Activated naive CD4-positive, alpha-beta T cell treated with anti-CD3 and anti-CD28 coated beads for 36 hours (primary cell): ENCODE data around the gene ATP6V0D1. TPM values are rescaled to one million over a fixed set of nuclear protein-coding genes. Genes with fewer than 3 reads are reported as not detected.
A peak's percentile ranks its signal among the peaks of the same experiment; 100 is the strongest.
"Not testable (repeated sequence)": the region's sequence is repeated elsewhere in the genome, so short reads cannot be mapped to it uniquely, and the experiment has no call there.

Source experiments
- CTCF ChIA-PET: fragments of 350-600 bp; sonication (Branson Sonifier 250); formaldehyde crosslinking; loops from one replicate; lab custom pipeline; 2021; ENCODE audit warnings: antibody characterized with exemption; lab: Charles Lee
- DNase-seq: peaks from one replicate; pipeline ENCODE4 v3.0.0-alpha.2; 2020
- H3K27ac Mint-ChIP-seq: one replicate; pipeline ENCODE4 v1.8.0; 2021; ENCODE audit warnings: mild to moderate bottlenecking, mixed read lengths
- H3K27me3 Mint-ChIP-seq: one replicate; pipeline ENCODE4 v1.8.0; 2021; ENCODE audit warnings: low read depth, mixed read lengths
- H3K36me3 Mint-ChIP-seq: one replicate; pipeline ENCODE4 v1.8.0; 2021; ENCODE audit warnings: low read depth, mixed read lengths
- H3K4me1 Mint-ChIP-seq: one replicate; pipeline ENCODE4 v1.8.0; 2021; ENCODE audit warnings: low read depth, mixed read lengths
- H3K4me3 Mint-ChIP-seq: one replicate; pipeline ENCODE4 v1.8.0; 2021; ENCODE audit warnings: mild to moderate bottlenecking, moderate library complexity, mixed read lengths
- H3K9me3 Mint-ChIP-seq: one replicate; pipeline ENCODE4 v1.8.0; 2021; ENCODE audit warnings: mixed read lengths
- intact Hi-C: fragments of 100-400 bp; cut with micrococcal nuclease; formaldehyde crosslinking; loops from one replicate; pipeline ENCODE4 v1.15.1; 2023
- total RNA-seq, 2 experiments: library from RNA; stranded (reverse); gene quantifications; one replicate each; pipeline ENCODE4 v1.2.3, GENCODE V29; 2021

Gene ATP6V0D1
- total RNA-seq, 2 experiments from 2014 or later: 11.9 to 15.3 TPM

DNA sequence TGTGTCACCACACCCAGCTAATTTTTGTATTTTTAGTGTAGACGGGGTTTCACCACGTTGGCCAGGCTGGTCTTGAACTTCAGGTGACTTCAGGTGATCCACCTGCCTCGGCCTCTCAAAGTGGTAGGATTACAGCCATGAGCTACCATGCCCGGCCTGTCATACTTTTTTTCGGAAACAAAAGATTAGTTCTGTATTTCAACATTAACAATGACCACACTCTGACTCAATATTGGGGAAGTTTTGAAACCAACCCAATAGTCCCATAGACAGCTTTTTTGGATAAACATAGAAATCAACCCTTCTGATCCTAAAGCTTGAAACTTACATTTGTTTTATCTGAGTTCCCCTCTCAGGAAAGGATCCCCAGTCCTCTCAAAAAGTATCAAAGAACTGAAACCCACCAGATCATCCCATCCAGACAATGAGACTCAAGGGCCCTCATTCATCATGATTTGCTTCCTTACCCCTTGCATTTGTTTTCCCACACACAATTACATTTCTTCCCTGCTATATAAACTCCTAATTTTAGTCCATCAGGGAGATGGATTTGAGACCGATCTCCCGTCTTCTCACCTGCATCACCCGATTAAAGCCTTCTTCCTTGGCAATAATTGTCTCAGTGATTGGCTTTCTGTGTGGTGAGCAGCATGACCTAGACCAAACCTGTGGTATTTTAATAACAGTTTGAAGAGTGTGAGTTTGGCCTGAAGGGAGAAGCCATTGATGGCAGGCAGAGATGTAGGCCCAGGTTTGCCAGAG is 9.6 kb upstream of the ATP6V0D1 start:
- peaks cover 14% of the 10 kb centered on the region for H3K4me1 Mint-ChIP-seq
- no peak overlapping the region for H3K4me3 Mint-ChIP-seq
- H3K36me3 Mint-ChIP-seq: peaks cover 3% of the 10 kb centered on the region
- H3K27me3 Mint-ChIP-seq: no peaks in the 10 kb centered on the region
- CTCF ChIA-PET: interaction anchor here (0.7 to 11.9 kb wide), 7 partner anchors 9 to 177 kb away, joined by 3 to 195 read pairs (median 4); partner anchors contain the start of gene ATP6V0D1
- no peak for DNase-seq
- peak overlapping the region; percentile 34 for H3K27ac Mint-ChIP-seq
- H3K9me3 Mint-ChIP-seq: no peaks in the 10 kb centered on the region
- intact Hi-C loops: no loop called here

DNA sequence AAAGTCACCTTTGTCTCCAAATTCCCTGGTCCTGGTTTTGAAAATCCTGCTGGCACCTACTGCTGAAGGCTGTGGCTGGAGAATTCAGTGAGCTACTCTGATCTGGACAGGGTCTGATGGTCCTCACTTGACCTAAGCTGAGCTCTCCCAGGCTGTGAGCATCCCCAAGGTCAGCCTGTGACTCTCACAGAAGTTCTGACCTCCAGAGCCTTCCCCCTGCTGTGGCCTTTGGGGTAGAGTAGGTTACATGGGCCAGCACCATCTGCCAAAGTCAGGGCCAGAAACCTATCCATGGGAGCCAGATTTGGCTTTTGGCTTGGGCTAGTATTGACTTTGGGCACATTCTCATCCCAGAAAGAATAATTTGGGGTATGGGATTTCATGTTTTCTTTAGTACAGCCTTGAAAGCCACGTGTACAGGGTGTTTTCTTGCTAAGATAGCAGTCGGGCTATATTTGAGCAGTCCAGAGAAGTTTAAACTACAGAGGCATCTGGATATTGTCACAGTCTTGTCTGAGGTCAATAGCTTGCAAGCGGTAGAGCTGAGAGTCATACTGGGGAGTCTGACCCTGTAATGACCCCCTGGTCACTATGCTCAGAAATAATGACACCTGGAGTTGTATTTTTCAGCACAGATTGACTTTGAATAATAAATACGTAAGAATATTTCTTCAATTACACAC is 8.6 kb upstream of the ATP6V0D1 start:
- CTCF ChIA-PET: interaction anchor here (1.4 to 11.9 kb wide), 5 partner anchors 8 to 178 kb away, joined by 3 to 195 read pairs (median 27); partner anchors contain the start of gene ATP6V0D1
- H3K36me3 Mint-ChIP-seq: peaks cover 6% of the 10 kb centered on the region
- H3K27ac Mint-ChIP-seq: peak overlapping the region; percentile 70
- DNase-seq: no peak
- H3K4me3 Mint-ChIP-seq: no peak overlapping the region
- no peaks in the 10 kb centered on the region for H3K27me3 Mint-ChIP-seq
- no peaks in the 10 kb centered on the region for H3K9me3 Mint-ChIP-seq
- H3K4me1 Mint-ChIP-seq: peaks cover 12% of the 10 kb centered on the region
- intact Hi-C loops: no loop called here

DNA sequence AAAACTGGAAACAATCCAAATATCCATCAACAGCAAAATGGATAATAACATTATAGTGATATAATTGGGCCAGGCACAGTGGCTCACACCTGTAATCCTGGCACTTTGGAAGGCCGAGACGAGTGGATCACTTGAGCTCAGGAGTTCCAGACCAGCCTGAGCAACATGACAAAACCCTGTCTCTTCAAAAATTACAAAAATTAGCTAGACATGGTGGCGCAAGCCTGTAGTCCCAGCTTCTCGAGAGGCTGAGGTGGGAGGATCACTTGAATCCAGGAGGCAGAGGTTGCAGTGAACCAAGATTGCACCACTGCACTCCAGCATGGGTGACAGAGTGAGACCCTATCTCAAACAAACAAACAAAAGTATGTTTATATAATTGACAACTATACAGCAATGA is 6.6 kb upstream of the ATP6V0D1 start:
- DNase-seq, H3K4me3 Mint-ChIP-seq, H3K27ac Mint-ChIP-seq, H3K36me3 Mint-ChIP-seq, H3K9me3 Mint-ChIP-seq, intact Hi-C loops, H3K27me3 Mint-ChIP-seq: not testable (repeated sequence)
- CTCF ChIA-PET: interaction anchor here (1.4 to 11.9 kb wide), 3 partner anchors 26 to 60 kb away, joined by 3 to 195 read pairs (median 60); no protein-coding TSS in a partner anchor
- peaks cover 22% of the 10 kb centered on the region for H3K4me1 Mint-ChIP-seq

DNA sequence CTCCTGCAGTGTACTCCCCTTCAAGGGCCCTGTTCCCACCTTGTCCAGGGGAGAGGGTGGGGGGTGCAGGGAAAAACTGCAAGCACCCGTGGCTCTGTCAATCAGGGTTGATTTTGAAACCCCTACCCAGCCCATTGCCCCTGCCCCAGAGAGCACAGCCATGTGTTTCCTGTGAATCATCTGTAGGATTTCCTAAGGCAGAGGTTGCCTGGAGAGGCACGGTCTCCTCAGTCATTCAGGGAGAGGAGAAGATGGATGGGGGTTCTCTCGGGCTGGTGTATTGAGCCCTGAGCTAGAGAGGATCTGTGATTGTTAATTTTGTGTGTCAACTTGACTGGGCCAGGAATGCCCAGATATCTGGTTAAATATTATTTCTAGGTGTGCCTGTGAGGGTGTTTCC is 5.8 kb upstream of the ATP6V0D1 start:
- Mint-ChIP-seq H3K27ac (peak overlapping the region; percentile 30), H3K27me3 (no peaks in the 10 kb centered on the region), H3K4me1 (peaks cover 28% of the 10 kb centered on the region), H3K36me3 (peaks cover 9% of the 10 kb centered on the region), H3K4me3 (no peak overlapping the region), H3K9me3 (no peaks in the 10 kb centered on the region)
- CTCF ChIA-PET: interaction anchor here (2.9 to 8.1 kb wide), 2 partner anchors 27 to 35 kb away, joined by 24 to 60 read pairs; no protein-coding TSS in a partner anchor
- DNase-seq: no peak
- intact Hi-C loops: no loop called here

DNA sequence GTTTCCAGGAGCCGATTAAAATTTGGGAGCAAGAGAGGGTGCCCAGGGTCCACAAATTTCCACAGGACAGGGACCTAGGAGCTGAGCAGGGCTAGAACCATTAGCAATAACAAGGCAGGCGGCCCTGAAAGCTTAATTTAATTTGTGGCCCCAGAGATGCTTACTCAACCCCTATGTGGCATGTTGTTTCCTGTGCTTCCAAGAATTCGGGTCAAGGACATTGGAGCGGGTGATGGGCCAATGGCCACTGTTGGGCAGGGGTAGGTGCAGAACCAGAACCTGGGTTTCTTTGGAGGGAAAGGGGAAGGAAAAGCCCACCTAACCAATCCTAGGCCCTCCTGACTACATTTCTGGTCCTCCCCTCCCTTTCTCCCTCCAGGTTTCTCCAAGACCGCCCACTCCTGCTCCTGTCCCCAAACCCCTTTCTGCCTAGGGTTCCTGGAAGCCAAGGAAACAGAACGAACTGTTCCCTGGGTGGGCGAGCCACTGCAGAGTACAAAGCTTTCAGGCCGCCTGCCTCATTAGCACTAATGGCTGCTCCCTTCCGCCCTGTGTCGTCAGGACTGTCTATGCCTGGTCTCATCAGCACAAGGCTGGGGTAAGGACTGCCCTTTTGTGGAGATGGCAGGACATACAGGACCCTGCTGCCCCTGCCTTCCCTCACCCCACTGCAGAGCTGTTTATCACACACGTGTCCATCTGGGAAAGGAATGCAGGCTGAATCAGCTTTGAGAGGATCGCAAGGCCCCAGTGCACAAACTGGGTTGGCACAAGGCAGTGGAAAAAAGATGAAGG is 3.0 kb upstream of the ATP6V0D1 start:
- DNase-seq: no peak
- H3K27ac Mint-ChIP-seq: peak overlapping the region; percentile 30
- no peaks in the 10 kb centered on the region for H3K27me3 Mint-ChIP-seq
- peaks cover 33% of the 10 kb centered on the region for H3K4me1 Mint-ChIP-seq
- H3K36me3 Mint-ChIP-seq: peaks cover 9% of the 10 kb centered on the region
- intact Hi-C loops: no loop called here
- CTCF ChIA-PET: interaction anchor here (0.5 to 3.4 kb wide), 5 partner anchors 10 to 312 kb away, joined by 3 to 24 read pairs (median 6); no protein-coding TSS in a partner anchor
- no peak overlapping the region for H3K4me3 Mint-ChIP-seq
- no peaks in the 10 kb centered on the region for H3K9me3 Mint-ChIP-seq

DNA sequence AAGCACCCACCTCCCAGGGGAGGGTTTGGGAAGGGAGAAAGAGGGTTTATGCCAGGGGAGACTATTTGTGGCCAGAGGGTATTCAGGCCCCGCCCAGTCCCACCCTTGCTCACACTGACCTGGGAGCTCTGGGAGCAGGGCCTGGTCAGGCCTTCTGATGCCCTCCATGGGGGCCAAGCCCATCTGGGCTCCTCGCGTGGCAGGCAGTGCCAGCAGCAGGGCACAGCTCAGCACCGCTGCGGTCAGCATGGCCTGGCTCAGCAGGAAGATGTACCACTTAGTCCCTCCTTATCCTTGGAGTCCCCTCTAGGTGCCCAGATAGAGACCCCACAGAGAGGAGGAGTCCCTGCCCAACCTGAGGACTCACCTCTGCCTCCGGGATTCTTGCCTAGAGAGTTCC is 2.2 kb upstream of the ATP6V0D1 start, which contains the start of gene AGRP:
Gene AGRP (minus strand): TSS at position 398 of the 400 bp plus-strand sequence. CDS start 149 bp downstream, at position 249.
- Mint-ChIP-seq H3K27me3 (no peaks in the 10 kb centered on the region), H3K4me1 (peaks cover 34% of the 10 kb centered on the region), H3K36me3 (peaks cover 9% of the 10 kb centered on the region), H3K9me3 (no peaks in the 10 kb centered on the region), H3K4me3 (peak within 1 kb of the TSS; percentile 100), H3K27ac (peak within 1 kb of the TSS; percentile 99)
- intact Hi-C loops: no loop called here
- CTCF ChIA-PET: interaction anchor here (0.5 to 3.4 kb wide), 4 partner anchors 8 to 49 kb away, joined by 3 to 27 read pairs (median 10); no protein-coding TSS in a partner anchor
- DNase-seq: no peak

DNA sequence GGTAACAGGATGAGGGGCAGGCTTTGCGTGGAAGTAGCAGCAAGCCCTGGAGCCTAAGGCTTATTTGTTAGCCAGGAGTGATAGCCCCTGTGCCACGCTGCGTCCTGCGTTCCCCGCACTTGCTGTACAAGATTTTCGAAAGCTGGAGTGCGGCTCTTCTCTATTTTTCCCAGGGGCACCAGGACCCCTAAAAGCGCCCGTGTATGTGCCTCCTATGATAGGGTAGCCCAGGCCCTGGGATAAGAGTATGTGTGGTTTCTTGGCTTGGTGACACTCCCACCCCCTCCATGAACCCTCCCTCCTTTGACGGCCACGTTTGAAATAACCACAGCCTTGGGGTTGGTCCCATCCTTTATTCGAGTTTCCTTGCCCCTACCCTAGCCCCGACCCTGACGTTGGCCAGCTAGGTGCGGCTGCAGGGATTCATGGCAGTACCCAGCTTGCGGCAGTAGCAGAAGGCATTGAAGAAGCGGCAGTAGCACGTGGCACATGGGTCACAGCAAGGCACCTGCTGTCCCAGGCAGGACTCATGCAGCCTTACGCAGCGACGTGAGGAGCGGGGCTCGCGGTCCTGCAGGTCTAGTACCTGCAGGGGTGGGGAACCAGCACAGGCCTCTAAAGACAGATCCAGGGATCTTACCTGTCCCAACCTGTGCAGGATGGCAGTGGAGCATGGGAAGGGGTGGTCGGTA is 1.4 kb upstream of the ATP6V0D1 start:
- peaks cover 34% of the 10 kb centered on the region for H3K4me1 Mint-ChIP-seq
- no peak for DNase-seq

GRCh38 chr16:67481561-67482232 is 740 bp upstream of the ATP6V0D1 start:
- peak; percentile 72 for DNase-seq
- peaks cover 10% of the 10 kb centered on the region for H3K36me3 Mint-ChIP-seq
- no peaks in the 10 kb centered on the region for H3K27me3 Mint-ChIP-seq
- H3K27ac Mint-ChIP-seq: peak overlapping the region; percentile 99
- no peaks in the 10 kb centered on the region for H3K9me3 Mint-ChIP-seq
- peak overlapping the region; percentile 100 for H3K4me3 Mint-ChIP-seq
- intact Hi-C loops: loop anchor here (1.0 kb wide), 13 partner anchors 13 to 487 kb away; partner anchors contain the start of genes ACD, CARMIL2, CTCF and GFOD2
- CTCF ChIA-PET: interaction anchor here (0.7 to 3.4 kb wide), 23 partner anchors 9 to 464 kb away, joined by 3 to 69 read pairs (median 4); no protein-coding TSS in a partner anchor
- peaks cover 36% of the 10 kb centered on the region for H3K4me1 Mint-ChIP-seq

More for the DNA sequence above, 1.4 kb upstream of the ATP6V0D1 start:
- peak overlapping the region; percentile 100 for H3K4me3 Mint-ChIP-seq
- no peaks in the 10 kb centered on the region for H3K27me3 Mint-ChIP-seq
- H3K9me3 Mint-ChIP-seq: no peaks in the 10 kb centered on the region
- intact Hi-C loops: no loop called here
- peaks cover 11% of the 10 kb centered on the region for H3K36me3 Mint-ChIP-seq
- CTCF ChIA-PET: interaction anchor here (1.0 to 3.4 kb wide), 9 partner anchors 8 to 109 kb away, joined by 3 to 69 read pairs (median 10); no protein-coding TSS in a partner anchor
- H3K27ac Mint-ChIP-seq: peak overlapping the region; percentile 99

DNA sequence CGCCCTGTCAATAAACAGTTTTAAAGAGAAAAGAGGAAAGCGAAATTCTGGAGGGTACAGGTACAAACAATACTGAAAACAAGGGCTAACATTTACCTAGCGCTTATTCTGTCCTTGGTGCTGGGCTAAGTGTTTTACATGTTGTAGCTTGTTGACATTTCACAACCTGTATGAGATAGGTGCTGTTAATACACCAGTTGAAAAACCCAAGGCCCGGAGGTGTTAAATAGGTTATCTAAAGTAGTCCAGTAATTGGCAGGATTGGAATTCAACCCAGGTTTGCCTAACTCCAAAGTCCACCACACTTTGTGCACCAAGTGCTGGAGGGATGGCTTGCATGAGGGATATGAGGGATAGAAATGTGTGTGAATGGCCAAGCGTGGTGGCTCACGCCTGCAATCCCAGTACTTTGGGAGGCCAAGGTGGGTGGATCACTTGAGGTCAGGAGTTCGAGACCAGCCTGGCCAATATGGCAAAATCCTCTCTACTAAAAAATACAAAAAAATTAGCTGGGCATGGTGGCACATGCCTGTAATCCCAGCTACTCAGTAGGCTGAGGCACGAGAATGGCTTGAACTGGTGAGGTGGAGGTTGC is 2.9 kb downstream of the ATP6V0D1 start:
- Mint-ChIP-seq H3K27ac (no peak overlapping the region), H3K4me1 (peaks cover 47% of the 10 kb centered on the region), H3K36me3 (peaks cover 2% of the 10 kb centered on the region), H3K27me3 (no peaks in the 10 kb centered on the region), H3K9me3 (no peaks in the 10 kb centered on the region), H3K4me3 (no peak overlapping the region)
- intact Hi-C loops: no loop called here
- CTCF ChIA-PET: interaction anchor here (2.1 kb wide), 1 partner anchor 43 kb away, joined by 7 read pairs; no protein-coding TSS in a partner anchor
- no peak for DNase-seq

DNA sequence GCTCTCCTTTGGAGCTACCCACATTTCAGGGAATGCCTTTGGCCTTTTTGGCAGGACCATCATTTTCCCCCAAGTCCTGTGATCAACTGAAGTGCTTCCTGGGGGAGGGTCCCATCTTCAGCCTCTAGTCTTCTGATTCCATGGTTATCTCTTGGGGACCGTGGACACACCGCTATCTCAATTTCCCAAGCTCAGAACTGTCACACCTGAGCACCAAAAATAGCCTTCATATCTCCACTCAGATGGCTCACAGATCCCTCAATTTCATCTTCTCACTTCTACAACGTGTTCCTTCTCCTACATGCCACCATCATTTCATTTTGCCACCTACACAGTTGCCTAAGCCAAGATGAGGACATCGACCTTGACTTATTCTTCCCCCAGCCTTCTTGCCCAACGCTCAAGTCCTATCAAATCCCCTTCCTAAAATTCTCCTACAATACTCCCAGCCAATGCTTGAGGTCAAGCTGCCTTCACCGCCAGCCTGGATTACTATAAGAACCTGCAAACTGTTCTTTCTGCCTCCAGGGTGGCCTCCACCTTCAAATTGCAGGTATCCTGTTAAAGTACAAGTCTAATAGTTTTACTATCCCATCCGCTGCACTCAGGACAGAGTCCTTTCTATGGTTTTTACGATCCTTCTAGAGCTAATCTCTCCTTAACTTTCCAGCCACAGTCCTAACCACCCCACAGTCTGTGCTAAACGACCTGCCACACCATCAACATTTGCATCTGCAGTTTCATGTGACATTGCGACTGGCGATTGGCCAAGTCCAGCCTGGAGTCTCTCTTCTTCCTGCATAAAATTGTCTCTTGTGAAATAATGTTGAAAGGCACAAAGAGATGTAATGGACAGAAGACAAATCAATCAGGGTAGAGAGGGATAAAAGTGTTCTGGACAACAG is 6.2 kb downstream of the ATP6V0D1 start:
- H3K4me3 Mint-ChIP-seq: no peak overlapping the region
- H3K36me3 Mint-ChIP-seq: peaks cover 2% of the 10 kb centered on the region
- H3K27me3 Mint-ChIP-seq: no peaks in the 10 kb centered on the region
- no peak for DNase-seq
- CTCF ChIA-PET: interaction anchor here (1.0 to 2.6 kb wide), 3 partner anchors 8 to 47 kb away, joined by 3 to 10 read pairs (median 7); no protein-coding TSS in a partner anchor
- H3K9me3 Mint-ChIP-seq: no peaks in the 10 kb centered on the region
- intact Hi-C loops: no loop called here
- peaks cover 47% of the 10 kb centered on the region for H3K4me1 Mint-ChIP-seq
- H3K27ac Mint-ChIP-seq: no peak overlapping the region
